Lower leg skin (tissue), 4 donors: ENCODE data around the gene MYDGF. TPM values are rescaled to one million over a fixed set of nuclear protein-coding genes. Genes with fewer than 3 reads are reported as not detected.
A peak's percentile ranks its signal among the peaks of the same experiment; 100 is the strongest.

Experiments
- DNase-seq, 2 donors: peaks; one replicate each; pipeline ENCODE4 v3.0.0-alpha.2; 2019; ENCODE audit warnings: low spot score in 2 of 2
- H3K4me3 ChIP-seq: fragments of 200-600 bp; sonication (generic); 2 replicates; pipeline ENCODE4 v1.5.1; 2017; ENCODE audit warnings: mild to moderate bottlenecking, low read depth; ENCODE audit not compliant: poor library complexity, severe bottlenecking
- CTCF ChIP-seq, 3 donors: fragments of 450-650 bp; IDR thresholded peaks; one replicate each; pipeline ENCODE4 v1.5.1; 2016; ENCODE audit warnings: antibody characterized with exemption in 3 of 3, mild to moderate bottlenecking in 3 of 3, moderate library complexity in 2 of 3
- POLR2A ChIP-seq, 2 donors: fragments of 450-650 bp; IDR thresholded peaks; one replicate each; pipeline ENCODE4 v1.6.1; 2016 to 2017; ENCODE audit warnings: antibody characterized with exemption in 2 of 2, mild to moderate bottlenecking in 1 of 2, moderate library complexity in 1 of 2
- WGBS, 2 donors: methylation state at CpG; one replicate each; pipeline ENCODE4 v1.1.5; 2018; 5-methylcytosine and 5-hydroxymethylcytosine counted together
- intact Hi-C: fragments of 100-400 bp; cut with DNase I; formaldehyde crosslinking; loops from one replicate; pipeline ENCODE4 v1.15.0; 2023; ENCODE audit warnings: low total_unique reads
- total RNA-seq, 4 donors: library from RNA; depleted of rRNA; stranded (reverse); fragments of >200 nt; gene quantifications; one replicate each; pipeline ENCODE4 v1.1.0, GENCODE V29; 2016

The MYDGF gene
- total RNA-seq, 4 donors from 2014 or later: 25.9 to 56.0 (median 29.6) TPM

GRCh38 chr19:4714016-4714415, 43.9 kb upstream of the MYDGF start:
- TF ChIP-seq POLR2A (IDR thresholded peaks at IDR 0.05): no peak
- no peak for TF ChIP-seq CTCF (IDR thresholded peaks at IDR 0.05)
- intact Hi-C loops: no loop called here
- 77 to 78% methylated on average over 26 to 27 of the region's 27 CpGs for WGBS, 2 donors

GRCh38 chr19:4713384-4713951, 43.3 kb upstream of the MYDGF start:
- 20 to 49% methylated on average over 17 to 22 of the region's 32 CpGs for WGBS, 2 donors
- peak; percentile 93 to 96 for DNase-seq
- intact Hi-C loops: no loop called here
- no peak for TF ChIP-seq POLR2A (IDR thresholded peaks at IDR 0.05)
- TF ChIP-seq CTCF (IDR thresholded peaks at IDR 0.05): no peak
- no peak overlapping the region for H3K4me3 ChIP-seq

More at GRCh38 chr19:4714016-4714415, 43.9 kb upstream of the MYDGF start:
- no peak for DNase-seq
- H3K4me3 ChIP-seq: no peak overlapping the region

GRCh38 chr19:4712771-4713170, 42.6 kb upstream of the MYDGF start:
- no peak for DNase-seq
- TF ChIP-seq CTCF (IDR thresholded peaks at IDR 0.05) (no peak), POLR2A (IDR thresholded peaks at IDR 0.05) (no peak)
- intact Hi-C loops: no loop called here
- 83 to 86% methylated on average over 9 to 13 of the region's 14 CpGs for WGBS, 2 donors
- H3K4me3 ChIP-seq: no peak overlapping the region

- intact Hi-C loops: no loop called here
- TF ChIP-seq POLR2A (IDR thresholded peaks at IDR 0.05): no peak
- TF ChIP-seq CTCF (IDR thresholded peaks at IDR 0.05): no peak
- H3K4me3 ChIP-seq: no peak overlapping the region
- WGBS, 2 donors: 91 to 94% methylated on average over 8 of the region's 8 CpGs
- no peak for DNase-seq
Measured at GRCh38 chr19:4711211-4711610, 41.1 kb upstream of the MYDGF start.

GRCh38 chr19:4710281-4710600, 40.1 kb upstream of the MYDGF start:
- no peak for DNase-seq
- TF ChIP-seq POLR2A (IDR thresholded peaks at IDR 0.05) (no peak), CTCF (IDR thresholded peaks at IDR 0.05) (no peak)
- 85 to 95% methylated on average over 16 of the region's 16 CpGs for WGBS, 2 donors
- H3K4me3 ChIP-seq: no peak overlapping the region
- intact Hi-C loops: no loop called here
